ENCODE measurements around the gene SULT1C4. TPM values are rescaled to one million over a fixed set of nuclear protein-coding genes. Genes with fewer than 3 reads are reported as not detected.

SULT1C4 gene
- total RNA-seq, 2 experiments from 2014 or later = not detected

GRCh38 chr2:108345951-108346350 is 31.8 kb upstream of the SULT1C4 start:
- no TSS peak for BruUV-seq (replicated peaks)
- H3K4me2 ChIP-seq (ENCODE audit: low read length) = no peak overlapping the region
- ChIA-PET CTCF (ENCODE audit: unreplicated experiment) (no interaction called here), POLR2A (no interaction called here)
- H3K4me3 ChIP-seq (ENCODE audit: low read depth, low read length, poor library complexity, severe bottlenecking) = no peak overlapping the region
- no peaks in the 10 kb centered on the region for H3K4me1 ChIP-seq (ENCODE audit: insufficient read depth, low read length, poor library complexity, severe bottlenecking)
- no peak for DNase-seq (ENCODE audit: low spot score)
- no peaks in the 10 kb centered on the region for H3K79me2 ChIP-seq (ENCODE audit: insufficient read depth, low read depth, low read length)
- no peaks in the 10 kb centered on the region for H3K9me2 ChIP-seq (ENCODE audit: insufficient read depth, low read length)
- no peaks in the 10 kb centered on the region for H4K20me1 ChIP-seq (ENCODE audit: insufficient read depth, low read length)
- TF ChIP-seq EZH2phosphoT487 (IDR thresholded peaks at IDR 0.05; ENCODE audit: borderline replicate concordance, low read depth, low read length) = no peak
- no peak overlapping the region for H2AFZ ChIP-seq (ENCODE audit: low read length)
- no peak overlapping the region for H3K27ac ChIP-seq (ENCODE audit: low read depth, low read length, poor library complexity, severe bottlenecking)
- intact Hi-C loops (cut with micrococcal nuclease; ENCODE audit: unreplicated experiment) = no loop called here
- no peaks in the 10 kb centered on the region for H3K36me3 ChIP-seq (ENCODE audit: insufficient read depth, low read length)
- no peaks in the 10 kb centered on the region for H3K9me3 ChIP-seq (ENCODE audit: low read length)

GRCh38 chr2:108346827-108347226 is 30.9 kb upstream of the SULT1C4 start:
- Histone ChIP-seq H3K9me2 (ENCODE audit: insufficient read depth, low read length) (no peaks in the 10 kb centered on the region), H3K4me2 (ENCODE audit: low read length) (no peak overlapping the region), H3K4me3 (ENCODE audit: low read depth, low read length, poor library complexity, severe bottlenecking) (no peak overlapping the region), H3K79me2 (ENCODE audit: insufficient read depth, low read depth, low read length) (no peaks in the 10 kb centered on the region), H3K36me3 (ENCODE audit: insufficient read depth, low read length) (no peaks in the 10 kb centered on the region), H2AFZ (ENCODE audit: low read length) (no peak overlapping the region), H4K20me1 (ENCODE audit: insufficient read depth, low read length) (no peaks in the 10 kb centered on the region), H3K4me1 (ENCODE audit: insufficient read depth, low read length, poor library complexity, severe bottlenecking) (no peaks in the 10 kb centered on the region), H3K27ac (ENCODE audit: low read depth, low read length, poor library complexity, severe bottlenecking) (no peak overlapping the region), H3K9me3 (ENCODE audit: low read length) (no peaks in the 10 kb centered on the region)
- no peak for DNase-seq (ENCODE audit: low spot score)
- BruUV-seq (replicated peaks) = no TSS peak
- POLR2A ChIA-PET = no interaction called here
- CTCF ChIA-PET (ENCODE audit: unreplicated experiment) = no interaction called here
- no peak for TF ChIP-seq CTCF (conservative IDR thresholded peaks at IDR 0.05; ENCODE audit: low read length)
- TF ChIP-seq EZH2phosphoT487 (IDR thresholded peaks at IDR 0.05; ENCODE audit: borderline replicate concordance, low read depth, low read length) = no peak
- intact Hi-C loops (cut with micrococcal nuclease; ENCODE audit: unreplicated experiment) = no loop called here

- Histone ChIP-seq H3K4me1 (ENCODE audit: insufficient read depth, low read length, poor library complexity, severe bottlenecking) (no peaks in the 10 kb centered on the region), H3K4me2 (ENCODE audit: low read length) (no peak overlapping the region), H2AFZ (ENCODE audit: low read length) (no peak overlapping the region), H3K79me2 (ENCODE audit: insufficient read depth, low read depth, low read length) (no peaks in the 10 kb centered on the region), H4K20me1 (ENCODE audit: insufficient read depth, low read length) (no peaks in the 10 kb centered on the region), H3K9me3 (ENCODE audit: low read length) (no peaks in the 10 kb centered on the region), H3K4me3 (ENCODE audit: low read depth, low read length, poor library complexity, severe bottlenecking) (no peak overlapping the region), H3K9me2 (ENCODE audit: insufficient read depth, low read length) (no peaks in the 10 kb centered on the region), H3K27ac (ENCODE audit: low read depth, low read length, poor library complexity, severe bottlenecking) (no peak overlapping the region), H3K36me3 (ENCODE audit: insufficient read depth, low read length) (no peaks in the 10 kb centered on the region)
- intact Hi-C loops (cut with micrococcal nuclease; ENCODE audit: unreplicated experiment) = no loop called here
- POLR2A ChIA-PET = no interaction called here
- CTCF ChIA-PET (ENCODE audit: unreplicated experiment) = no interaction called here
- TF ChIP-seq EZH2phosphoT487 (IDR thresholded peaks at IDR 0.05; ENCODE audit: borderline replicate concordance, low read depth, low read length) = no peak
- no peak for TF ChIP-seq CTCF (conservative IDR thresholded peaks at IDR 0.05; ENCODE audit: low read length)
- BruUV-seq (replicated peaks) = no TSS peak
- DNase-seq (ENCODE audit: low spot score) = no peak
Observed at GRCh38 chr2:108347786-108348185, 30.0 kb upstream of the SULT1C4 start.
